B cell (primary cell): Measurements from ENCODE around the gene MAD1L1.

Experiments
- EZH2 ChIP-seq: IDR thresholded peaks from 2 replicates; pipeline ENCODE4 v1.6.1; 2012; ENCODE audit warnings: borderline replicate concordance, low read depth, mild to moderate bottlenecking, moderate library complexity, low read length; ENCODE audit not compliant: insufficient read depth, poor library complexity, severe bottlenecking
- TF ChIP-seq, protein P1 (sequence below): fragments of 200-600 bp; IDR thresholded peaks from one replicate; pipeline ENCODE4 v1.8.0; 2022; ENCODE audit warnings: antibody characterized with exemption, mild to moderate bottlenecking

- TF ChIP-seq, protein P1, sequence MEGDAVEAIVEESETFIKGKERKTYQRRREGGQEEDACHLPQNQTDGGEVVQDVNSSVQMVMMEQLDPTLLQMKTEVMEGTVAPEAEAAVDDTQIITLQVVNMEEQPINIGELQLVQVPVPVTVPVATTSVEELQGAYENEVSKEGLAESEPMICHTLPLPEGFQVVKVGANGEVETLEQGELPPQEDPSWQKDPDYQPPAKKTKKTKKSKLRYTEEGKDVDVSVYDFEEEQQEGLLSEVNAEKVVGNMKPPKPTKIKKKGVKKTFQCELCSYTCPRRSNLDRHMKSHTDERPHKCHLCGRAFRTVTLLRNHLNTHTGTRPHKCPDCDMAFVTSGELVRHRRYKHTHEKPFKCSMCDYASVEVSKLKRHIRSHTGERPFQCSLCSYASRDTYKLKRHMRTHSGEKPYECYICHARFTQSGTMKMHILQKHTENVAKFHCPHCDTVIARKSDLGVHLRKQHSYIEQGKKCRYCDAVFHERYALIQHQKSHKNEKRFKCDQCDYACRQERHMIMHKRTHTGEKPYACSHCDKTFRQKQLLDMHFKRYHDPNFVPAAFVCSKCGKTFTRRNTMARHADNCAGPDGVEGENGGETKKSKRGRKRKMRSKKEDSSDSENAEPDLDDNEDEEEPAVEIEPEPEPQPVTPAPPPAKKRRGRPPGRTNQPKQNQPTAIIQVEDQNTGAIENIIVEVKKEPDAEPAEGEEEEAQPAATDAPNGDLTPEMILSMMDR: no peak
- TF ChIP-seq EZH2: no peak
Measured at GRCh38 chr7:2253021-2253420, 20.3 kb upstream of the MAD1L1 start.
